Endothelial cell of umbilical vein (primary cell): ENCODE data around the gene ZNF326.

Experiments
- POLR2AphosphoS5 ChIP-seq: IDR thresholded peaks from 2 replicates; pipeline ENCODE4 v1.6.1; 2012; ENCODE audit warnings: low read depth, mild to moderate bottlenecking, control low read depth, low read length, moderate library complexity; ENCODE audit not compliant: insufficient read depth
- TF ChIP-seq, protein P1 (sequence below): IDR thresholded peaks from 2 replicates; pipeline ENCODE4 v1.6.1; 2011; ENCODE audit not compliant: insufficient read depth, insufficient read length
- TF ChIP-seq, protein P2 (sequence below), 2 donors: IDR thresholded peaks; 1 replicate in 1 of 2; 2 replicates in 1 of 2; pipeline ENCODE4 v1.5.1; 2011; ENCODE audit warnings: low read length in 2 of 2, mild to moderate bottlenecking in 2 of 2, moderate library complexity in 2 of 2, control low read depth in 1 of 2, inconsistent platforms in 1 of 2, low read depth in 1 of 2; ENCODE audit not compliant: insufficient read depth in 1 of 2; ENCODE audit errors: extremely low read depth in 1 of 2

DNA sequence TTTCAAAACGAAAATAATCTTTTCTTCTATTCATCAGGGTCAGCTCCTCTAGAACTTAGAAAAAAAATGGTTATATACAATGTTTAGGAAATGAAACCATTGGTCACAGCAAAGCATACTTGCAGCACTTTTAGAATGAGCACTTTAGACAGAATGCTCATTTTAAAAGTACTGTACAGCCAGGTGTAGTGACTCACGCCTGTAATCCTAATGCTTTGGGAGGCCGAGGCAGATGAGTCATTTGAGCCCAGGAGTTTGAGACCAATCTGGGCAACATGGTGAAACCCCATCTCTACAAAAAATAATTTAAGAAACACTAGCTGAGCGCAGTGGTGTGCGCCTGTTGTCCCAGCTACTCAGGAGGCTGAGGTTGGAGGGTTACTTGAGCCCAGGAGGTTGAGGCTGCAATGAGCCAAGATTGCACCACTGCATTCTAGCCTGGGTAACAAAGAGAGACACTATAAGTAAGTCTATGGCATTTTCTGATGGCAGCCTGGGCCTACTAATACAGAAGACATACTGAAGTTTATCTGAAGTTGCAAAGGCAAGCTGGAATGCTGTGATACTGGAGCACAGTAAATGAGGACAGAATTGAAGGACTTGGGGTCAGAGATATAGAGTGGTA lies 48.9 kb upstream of the ZNF326 start:
- TF ChIP-seq, protein P1, sequence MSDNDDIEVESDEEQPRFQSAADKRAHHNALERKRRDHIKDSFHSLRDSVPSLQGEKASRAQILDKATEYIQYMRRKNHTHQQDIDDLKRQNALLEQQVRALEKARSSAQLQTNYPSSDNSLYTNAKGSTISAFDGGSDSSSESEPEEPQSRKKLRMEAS = no peak
- TF ChIP-seq, protein P2, sequence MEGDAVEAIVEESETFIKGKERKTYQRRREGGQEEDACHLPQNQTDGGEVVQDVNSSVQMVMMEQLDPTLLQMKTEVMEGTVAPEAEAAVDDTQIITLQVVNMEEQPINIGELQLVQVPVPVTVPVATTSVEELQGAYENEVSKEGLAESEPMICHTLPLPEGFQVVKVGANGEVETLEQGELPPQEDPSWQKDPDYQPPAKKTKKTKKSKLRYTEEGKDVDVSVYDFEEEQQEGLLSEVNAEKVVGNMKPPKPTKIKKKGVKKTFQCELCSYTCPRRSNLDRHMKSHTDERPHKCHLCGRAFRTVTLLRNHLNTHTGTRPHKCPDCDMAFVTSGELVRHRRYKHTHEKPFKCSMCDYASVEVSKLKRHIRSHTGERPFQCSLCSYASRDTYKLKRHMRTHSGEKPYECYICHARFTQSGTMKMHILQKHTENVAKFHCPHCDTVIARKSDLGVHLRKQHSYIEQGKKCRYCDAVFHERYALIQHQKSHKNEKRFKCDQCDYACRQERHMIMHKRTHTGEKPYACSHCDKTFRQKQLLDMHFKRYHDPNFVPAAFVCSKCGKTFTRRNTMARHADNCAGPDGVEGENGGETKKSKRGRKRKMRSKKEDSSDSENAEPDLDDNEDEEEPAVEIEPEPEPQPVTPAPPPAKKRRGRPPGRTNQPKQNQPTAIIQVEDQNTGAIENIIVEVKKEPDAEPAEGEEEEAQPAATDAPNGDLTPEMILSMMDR (IDR thresholded peaks at IDR 0.05; ENCODE audit: extremely low read depth in 1 of 2, insufficient read depth in 1 of 2, low read depth in 1 of 2, low read length in 2 of 2) = no peak
- no peak for TF ChIP-seq POLR2AphosphoS5
